Measurements from ENCODE around the gene RAI14. TPM values are rescaled to one million over a fixed set of nuclear protein-coding genes. Genes with fewer than 3 reads are reported as not detected.

Gene RAI14
- total RNA-seq, 1 experiment from 2014 or later, result 25.5 TPM

DNA sequence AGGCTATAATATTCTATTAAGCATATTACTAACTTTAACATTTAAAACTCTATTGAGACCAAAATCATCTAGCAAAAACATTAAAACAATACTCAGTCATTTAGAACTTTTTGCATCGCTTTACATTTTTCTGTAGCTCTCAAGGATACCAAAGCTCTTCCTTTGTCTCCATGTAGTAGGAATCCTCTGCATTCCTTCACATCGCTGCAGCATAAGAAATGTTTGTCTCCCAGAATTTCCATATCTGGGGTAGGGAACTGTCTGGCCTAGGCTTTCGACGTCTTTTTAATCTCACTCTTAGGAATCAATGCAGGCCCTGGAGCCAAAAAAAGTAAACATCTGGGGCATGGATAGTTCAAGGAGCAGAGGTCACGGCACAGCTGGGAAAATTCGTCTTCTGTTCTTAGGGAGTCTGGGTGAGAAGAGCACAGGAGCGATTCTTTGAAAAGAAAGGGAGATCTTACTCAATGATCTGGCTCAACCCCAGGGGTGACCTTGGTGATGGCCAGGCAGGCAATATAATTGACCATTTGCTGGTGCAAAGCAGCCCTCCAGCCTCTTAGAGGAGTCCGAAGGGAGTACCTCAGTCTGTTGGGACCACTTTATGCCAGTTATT, 23.2 kb upstream of the RAI14 start:
- in situ Hi-C loops (cut with HindIII; ENCODE audit: low sequenced_read_pairs), result no loop called here
- DNase-seq (ENCODE audit: low spot score), result no peak

DNA sequence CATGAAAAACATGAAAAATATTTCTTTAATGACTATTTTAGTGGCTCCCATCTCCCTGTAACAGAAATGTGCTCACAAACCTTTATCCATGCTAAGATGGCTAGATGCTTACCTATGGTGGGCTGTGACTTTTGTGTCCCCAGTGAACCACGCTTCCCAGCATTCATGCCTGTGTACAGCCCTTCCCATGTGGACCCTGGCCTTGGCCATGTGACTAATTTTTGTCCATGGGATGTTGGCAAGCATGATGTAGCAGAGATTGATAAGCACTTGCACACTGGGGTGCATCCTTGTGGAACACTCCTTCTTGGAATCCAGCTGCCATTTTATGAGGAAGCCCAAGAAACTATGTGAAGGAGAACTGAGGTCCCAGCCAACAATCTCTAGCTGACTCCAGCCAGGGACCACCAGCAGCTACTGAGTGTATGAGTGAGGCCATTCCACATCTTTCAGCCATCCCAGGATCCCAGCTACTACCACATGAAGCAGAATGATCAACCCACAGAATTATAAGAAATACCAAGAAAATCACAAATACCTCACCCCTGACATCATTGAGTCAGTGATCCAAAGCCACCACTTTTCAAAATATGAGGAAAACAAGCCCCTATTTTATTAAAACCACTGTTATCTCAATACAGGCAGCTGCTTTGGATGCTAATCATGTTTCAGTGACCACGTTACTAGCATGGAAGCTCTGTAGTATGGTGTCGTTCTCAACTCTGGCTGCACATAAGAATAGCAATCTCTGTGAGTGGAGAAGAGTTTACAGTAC, 16.1 kb upstream of the RAI14 start:
- no peak for DNase-seq (ENCODE audit: low spot score)
- in situ Hi-C loops (cut with HindIII; ENCODE audit: low sequenced_read_pairs), result no loop called here

DNA sequence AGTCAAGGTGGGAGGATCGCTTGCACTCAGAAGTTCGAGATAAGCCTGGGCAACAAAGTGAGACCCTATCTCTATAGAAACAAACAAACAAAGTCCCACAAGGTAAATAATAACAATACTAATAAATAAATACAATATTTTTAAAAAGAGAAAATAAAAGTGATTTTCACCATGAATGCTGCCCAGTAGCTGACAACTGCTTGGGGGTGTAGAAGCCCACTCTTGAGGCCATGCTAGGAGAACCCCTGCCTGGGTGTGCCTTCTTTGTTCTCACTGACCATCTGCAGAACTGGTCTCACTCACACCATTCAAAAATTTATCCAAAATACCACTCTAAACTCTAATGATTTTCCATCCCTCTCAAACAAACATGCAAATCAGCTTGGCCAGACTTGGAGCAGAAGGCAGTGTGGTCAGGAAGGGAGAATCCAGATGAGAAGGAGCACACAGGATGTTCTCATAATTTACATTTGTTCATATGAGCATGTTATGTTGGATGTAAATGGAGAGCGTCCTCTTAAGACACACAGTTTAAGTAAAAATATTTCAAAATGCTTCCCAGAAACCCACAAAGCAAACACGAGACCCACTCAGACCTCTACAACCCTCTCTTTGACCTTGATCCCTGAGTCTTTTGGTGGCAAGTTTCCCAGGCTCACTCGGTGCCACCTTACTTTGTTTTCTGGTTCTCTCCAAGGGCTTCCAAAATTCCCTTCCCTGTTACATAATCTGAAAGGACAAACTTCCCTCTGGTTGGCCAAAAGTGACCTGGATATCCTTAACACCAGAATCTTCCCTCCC, 7.9 kb upstream of the RAI14 start:
- no peak for DNase-seq (ENCODE audit: low spot score)
- in situ Hi-C loops (cut with HindIII; ENCODE audit: low sequenced_read_pairs), result no loop called here

DNA sequence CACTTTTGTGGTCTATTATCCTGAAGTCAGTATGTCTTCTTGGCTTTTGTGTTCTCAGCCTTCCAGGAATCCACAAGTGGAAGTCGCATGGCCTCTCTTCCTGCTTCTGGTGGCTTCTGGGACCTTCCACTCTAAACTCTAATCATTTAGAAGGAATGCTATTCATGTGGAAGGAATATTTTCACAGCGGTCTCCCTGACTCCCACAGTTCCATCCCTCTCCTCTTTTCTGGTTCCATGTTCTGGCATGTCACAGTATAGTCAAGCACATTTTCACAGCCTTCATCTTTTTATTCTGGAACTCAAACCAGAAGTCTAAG, 7.3 kb upstream of the RAI14 start:
- in situ Hi-C loops (cut with HindIII; ENCODE audit: low sequenced_read_pairs), result no loop called here
- no peak for DNase-seq (ENCODE audit: low spot score)

DNA sequence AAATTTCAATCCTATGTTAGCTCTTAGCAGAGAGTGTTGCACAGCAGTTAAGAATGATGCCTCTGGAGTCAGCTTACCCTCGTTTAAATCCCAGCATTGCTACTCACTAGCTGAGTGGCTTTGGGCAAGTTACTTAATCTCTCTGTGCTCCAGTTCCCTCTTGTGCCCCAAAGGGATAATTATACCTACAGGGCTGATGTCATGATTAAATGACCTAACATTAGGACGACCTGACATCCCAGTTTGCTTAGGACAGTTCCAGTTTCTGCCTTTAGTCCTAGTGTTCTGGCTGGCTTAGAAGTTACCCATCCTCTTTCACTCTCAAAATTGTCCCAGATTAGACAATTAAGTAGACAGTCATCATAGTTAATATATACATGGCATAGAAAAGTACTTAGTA, 4.3 kb upstream of the RAI14 start:
- no peak for DNase-seq (ENCODE audit: low spot score)
- in situ Hi-C loops (cut with HindIII; ENCODE audit: low sequenced_read_pairs), result no loop called here

DNA sequence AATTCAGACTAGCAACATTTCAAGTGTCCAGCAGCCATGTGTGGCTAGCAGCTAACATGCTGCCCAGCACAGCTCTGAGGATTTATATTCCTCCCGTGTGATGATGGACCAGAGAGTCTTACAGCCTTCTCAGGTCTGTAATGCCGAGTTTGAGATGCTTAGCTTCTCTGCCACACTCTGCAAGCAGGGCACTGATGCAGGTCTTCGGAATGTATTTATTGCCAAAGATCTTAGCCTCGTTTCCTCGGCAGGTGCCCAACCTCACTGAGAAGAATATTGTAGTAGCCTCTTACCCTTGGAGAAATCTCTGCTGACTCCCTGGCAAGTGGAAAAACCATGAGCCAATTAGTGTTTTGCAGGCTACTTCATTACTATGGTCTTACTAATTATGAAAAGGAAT, 3.7 kb upstream of the RAI14 start:
- in situ Hi-C loops (cut with HindIII; ENCODE audit: low sequenced_read_pairs), result no loop called here
- DNase-seq (ENCODE audit: low spot score), result peak; percentile 22

DNA sequence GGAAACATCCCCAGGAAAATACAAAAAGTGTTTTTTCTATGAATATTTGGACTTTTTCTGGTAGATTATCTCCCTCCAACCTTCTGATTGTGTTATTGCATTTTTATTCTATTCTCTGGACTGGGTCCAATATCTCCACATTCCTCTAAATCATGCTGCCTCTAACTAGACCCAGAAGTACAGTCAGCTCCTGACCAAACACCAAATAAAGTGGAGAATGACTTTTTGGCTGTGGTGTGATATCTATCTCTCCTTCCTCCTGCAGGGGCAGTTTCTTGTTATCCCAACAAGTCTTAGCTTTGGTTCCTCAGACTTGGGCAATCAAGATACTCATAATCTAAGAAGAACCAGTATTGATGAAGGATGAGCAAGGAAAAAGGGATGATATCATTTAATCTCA, 3.2 kb upstream of the RAI14 start:
- peak; percentile 15 for DNase-seq (ENCODE audit: low spot score)
- in situ Hi-C loops (cut with HindIII; ENCODE audit: low sequenced_read_pairs), result no loop called here

DNA sequence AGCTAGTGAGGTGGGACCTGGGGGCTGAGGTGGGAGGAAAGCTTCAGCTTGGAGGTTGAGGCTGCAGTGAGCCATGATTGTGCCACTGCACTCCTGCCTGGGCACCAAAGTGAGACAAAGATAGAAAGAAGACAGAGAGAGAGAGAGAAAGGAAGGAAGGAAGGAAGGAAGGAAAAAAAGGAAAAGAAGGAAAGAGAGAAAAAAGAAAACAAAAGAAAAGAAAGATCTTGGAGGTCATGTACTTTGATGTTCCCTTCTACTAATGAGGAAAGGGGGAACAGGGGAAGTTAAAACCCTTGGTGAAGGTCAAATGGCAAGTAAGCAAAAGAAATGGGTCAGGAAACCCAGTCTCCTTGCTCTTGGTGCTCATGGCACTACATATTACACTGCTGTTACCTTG, 2.4 kb upstream of the RAI14 start:
- in situ Hi-C loops (cut with HindIII; ENCODE audit: low sequenced_read_pairs), result no loop called here
- no peak for DNase-seq (ENCODE audit: low spot score)

DNA sequence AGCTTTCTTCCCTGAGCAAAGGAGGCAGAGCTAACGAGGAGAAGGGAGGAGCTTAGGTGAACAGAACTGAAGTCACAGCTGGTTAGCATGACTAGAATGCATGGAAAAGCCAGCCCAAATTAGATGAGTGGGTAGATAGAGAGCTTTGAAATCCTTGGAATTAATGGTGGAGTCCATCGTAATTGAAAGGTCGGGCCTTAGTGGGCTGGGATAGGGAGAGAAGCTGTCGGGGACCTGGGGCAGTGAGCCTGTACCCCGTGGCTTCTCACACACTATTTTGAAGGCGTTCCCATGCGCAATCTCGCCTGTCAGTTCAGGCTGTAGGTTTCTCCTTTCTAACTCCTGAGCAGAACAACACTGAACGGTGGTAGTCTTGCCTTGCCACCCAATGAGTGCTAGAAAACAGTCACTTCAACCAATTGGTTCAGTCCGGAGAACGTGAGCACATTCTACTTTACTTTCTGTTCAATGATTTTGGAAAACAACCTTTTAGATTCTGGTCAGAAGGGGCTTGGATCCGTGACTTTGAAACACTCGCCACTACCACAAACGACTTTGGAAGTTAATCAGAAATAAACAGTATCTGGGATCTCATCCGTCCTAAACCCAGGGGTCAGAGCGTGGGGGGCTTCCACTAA, 655 bp upstream of the RAI14 start:
- in situ Hi-C loops (cut with HindIII; ENCODE audit: low sequenced_read_pairs), result no loop called here

DNA sequence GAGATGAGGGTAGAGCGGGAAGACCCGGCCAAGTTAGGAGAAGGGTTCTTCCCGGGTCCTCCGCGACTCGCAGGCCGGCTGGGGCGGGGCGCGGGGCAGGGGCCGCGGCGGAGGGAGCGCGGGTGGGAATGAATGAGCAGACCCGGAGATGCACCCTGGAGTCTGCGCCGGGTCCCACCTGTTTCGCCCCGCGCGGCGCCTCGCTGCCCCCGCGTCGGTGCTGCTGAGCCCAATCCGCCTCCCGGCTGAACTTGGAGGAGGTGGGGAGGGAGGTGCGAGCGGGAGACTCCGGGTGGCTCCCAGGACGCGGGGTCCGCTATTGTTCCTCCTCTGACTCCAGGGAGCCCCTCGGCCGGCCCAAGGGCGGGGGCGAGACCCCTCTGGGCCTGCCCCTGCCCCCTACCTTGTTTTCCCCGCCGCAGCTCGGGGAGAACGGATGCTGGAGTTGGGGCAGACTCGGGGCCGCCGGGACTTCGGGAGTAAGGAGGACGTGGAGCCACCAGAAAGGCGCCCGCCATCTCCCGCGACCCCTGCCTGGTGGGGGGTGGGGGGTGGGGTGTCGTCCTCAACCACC, 659 bp downstream of the RAI14 start:
- peak; percentile 19 for DNase-seq (ENCODE audit: low spot score)
- in situ Hi-C loops (cut with HindIII; ENCODE audit: low sequenced_read_pairs), result no loop called here

More for the DNA sequence above, 655 bp upstream of the RAI14 start:
- peak; percentile 78 for DNase-seq (ENCODE audit: low spot score)

DNA sequence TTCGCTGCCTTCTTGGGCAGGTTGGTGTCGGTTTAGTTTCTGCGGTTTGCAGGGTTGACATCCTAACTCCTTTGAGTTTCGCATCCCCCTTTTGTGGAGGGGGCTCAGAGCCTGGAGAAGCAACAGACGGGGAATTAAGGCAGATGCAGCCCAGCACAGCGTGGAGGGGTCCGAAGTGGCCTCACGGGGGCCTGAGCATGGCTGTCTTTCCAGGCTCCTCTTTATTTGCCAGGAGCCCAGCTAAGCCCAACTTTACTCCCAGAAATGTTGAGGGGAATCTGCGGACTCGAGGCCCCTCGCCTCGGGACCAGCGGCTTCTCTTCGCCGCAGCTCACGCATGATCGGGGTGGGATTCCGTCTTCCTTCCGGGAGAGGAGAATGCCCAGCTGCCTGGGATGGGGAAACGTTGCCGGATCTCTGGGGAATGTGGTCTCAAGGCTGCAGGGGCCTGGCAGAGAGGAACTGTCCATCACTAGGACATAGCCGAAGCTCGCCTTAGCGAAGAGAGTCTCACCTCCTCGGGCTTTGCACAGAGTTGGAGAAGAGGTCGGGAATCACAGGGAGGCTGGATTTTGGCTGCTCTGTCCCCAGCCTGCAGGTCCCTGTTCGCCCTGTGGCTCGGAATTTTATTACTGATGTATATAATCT, 1.3 kb downstream of the RAI14 start:
- in situ Hi-C loops (cut with HindIII; ENCODE audit: low sequenced_read_pairs), result no loop called here
- peak; percentile 51 for DNase-seq (ENCODE audit: low spot score)

DNA sequence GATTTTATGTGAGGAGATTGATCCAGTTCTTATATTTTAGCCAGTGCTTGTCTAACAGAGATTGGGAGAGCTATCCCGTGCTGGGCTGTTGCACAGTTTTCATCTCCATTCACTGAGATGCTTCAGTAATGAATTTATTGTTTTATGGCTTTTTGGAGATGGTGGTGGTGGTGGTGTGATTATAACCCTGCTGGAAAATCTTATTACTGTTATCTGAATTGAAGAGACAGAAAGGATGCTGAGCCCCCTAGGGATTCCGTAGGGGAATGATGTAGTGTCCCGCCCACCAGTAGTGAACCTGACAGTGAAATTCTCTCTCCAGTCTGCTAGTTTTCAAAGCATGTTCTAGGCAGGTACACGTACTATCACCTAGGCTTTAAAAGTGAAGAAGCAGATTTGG, 1.9 kb downstream of the RAI14 start:
- in situ Hi-C loops (cut with HindIII; ENCODE audit: low sequenced_read_pairs), result no loop called here
- peak; percentile 25 for DNase-seq (ENCODE audit: low spot score)

DNA sequence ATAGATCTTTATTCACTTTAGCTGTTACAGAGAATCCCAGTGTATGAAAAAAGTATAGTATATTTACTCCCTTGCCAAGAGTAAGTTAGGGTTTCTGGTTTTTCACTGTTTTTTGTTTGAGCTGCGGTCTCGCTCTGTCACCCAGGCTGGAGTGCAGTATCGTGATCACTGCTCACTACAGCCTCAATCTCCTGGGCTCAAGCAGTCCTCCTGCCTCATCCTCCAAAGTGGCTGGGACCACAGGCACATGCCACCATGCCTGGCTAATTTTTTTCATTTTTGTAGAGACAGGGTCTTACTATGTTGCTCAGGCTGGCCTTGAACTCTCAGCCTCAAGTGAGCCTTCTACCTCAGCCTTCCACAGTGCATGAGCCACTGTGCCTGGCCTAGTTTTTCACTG, 3.0 kb downstream of the RAI14 start:
- in situ Hi-C loops (cut with HindIII; ENCODE audit: low sequenced_read_pairs), result no loop called here
- no peak for DNase-seq (ENCODE audit: low spot score)

DNA sequence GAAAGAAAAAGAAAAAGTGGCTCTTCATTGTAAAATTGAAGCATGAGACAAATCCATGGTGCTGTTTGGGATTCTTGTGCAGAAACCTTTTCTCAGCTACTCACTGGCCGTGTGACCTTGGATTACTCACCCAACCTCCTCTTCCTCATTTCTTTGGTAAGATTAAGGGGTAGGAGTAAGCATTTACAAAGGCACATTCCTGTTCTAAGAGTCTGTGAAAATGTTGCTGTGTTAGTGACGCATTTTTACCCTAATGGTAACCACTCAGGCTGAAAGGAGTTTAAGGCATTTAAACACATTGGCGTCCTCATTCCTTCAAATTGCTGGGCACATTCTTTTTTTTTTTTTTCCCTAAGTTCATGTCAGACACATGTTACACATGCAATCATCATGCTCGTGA, 4.3 kb downstream of the RAI14 start:
- no peak for DNase-seq (ENCODE audit: low spot score)
- in situ Hi-C loops (cut with HindIII; ENCODE audit: low sequenced_read_pairs), result no loop called here

DNA sequence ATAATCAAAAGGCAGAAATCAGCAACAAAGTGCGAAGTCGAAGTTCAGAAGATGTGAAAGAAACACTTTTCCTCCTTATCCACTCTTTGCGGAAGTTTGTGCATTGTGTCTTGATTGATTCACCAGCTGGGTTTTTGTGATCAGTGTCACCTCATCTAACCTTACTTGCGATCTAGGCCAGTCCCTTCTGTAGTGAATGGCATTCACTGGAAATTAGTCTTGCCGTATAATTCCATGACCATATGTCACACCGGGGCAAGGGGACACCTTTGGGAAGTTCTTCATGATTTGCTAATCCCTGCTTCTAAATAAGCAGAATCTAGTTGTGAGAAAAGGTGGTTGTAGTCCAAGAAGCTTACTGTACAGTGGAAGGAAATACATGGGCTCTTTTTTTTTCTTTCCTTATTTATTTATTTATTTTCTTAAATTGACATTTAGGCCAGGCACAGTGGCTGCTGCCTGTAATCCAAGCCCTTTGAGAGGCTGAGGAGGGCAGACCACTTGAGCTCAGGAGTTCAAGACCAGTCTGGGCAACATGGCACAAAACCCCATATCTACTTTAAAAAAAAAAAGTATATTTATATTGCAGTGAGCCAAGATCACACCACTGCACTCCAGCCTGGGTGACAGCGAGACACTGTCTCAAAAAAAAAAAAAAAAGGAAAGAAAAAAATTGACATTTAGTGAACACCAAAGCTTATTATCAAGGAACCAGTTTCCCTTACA, 7.8 kb downstream of the RAI14 start:
- DNase-seq (ENCODE audit: low spot score), result no peak
- in situ Hi-C loops (cut with HindIII; ENCODE audit: low sequenced_read_pairs), result no loop called here

DNA sequence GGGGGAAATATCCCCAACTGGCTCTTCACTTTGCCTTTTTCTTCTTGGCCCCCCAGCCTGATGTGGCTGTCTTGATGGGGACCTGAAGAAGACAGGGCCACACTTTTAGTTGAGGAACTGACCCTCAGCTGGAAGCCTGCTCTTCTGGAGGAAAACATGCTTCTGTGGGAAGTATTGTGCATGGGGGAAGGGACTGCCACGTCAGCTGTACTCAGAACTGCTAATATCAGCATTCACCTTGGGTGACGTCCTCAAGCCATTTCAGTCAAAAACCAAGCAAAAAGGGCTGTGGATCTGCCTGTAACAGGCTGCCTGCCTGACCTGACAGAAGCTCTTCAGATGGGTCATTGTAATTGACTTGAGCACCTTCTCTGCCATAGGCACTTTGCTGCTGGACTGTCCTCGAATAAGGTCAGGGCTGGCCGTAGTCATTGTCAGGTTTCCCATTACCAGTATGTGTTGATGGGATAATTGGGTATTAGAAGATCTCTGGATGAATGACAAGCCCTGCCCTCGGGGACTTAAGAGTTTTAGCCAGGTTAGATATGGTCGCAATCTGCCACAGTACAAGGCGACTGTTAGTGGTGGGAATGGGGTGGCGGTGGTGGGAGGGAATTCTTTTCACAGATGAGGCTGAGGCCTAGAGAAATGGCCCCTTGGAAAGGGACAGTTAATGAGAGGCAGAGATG, 10.4 kb downstream of the RAI14 start:
- in situ Hi-C loops (cut with HindIII; ENCODE audit: low sequenced_read_pairs), result no loop called here

DNA sequence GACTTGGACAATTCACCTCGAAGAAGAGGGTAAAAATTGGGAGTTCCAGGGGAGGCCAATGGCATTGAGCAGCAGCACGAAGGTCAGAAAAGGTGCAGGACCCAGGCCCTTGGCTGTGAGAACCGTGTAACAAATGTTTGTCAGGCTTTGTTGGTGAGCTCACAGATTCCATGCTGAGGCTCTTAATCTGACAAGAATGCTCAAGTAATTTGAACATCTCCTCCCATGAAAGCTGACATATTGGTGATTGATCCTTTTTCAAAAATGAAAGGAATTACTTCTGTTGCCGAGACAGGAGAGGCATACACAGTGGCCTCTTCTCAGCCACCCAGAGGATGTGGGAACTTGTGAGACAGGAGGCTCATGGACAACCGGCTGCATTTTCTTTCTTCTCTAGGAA, 11.6 kb downstream of the RAI14 start:
- no peak for DNase-seq (ENCODE audit: low spot score)
- in situ Hi-C loops (cut with HindIII; ENCODE audit: low sequenced_read_pairs), result no loop called here

More for the DNA sequence above, 10.4 kb downstream of the RAI14 start:
- DNase-seq (ENCODE audit: low spot score), result no peak

DNA sequence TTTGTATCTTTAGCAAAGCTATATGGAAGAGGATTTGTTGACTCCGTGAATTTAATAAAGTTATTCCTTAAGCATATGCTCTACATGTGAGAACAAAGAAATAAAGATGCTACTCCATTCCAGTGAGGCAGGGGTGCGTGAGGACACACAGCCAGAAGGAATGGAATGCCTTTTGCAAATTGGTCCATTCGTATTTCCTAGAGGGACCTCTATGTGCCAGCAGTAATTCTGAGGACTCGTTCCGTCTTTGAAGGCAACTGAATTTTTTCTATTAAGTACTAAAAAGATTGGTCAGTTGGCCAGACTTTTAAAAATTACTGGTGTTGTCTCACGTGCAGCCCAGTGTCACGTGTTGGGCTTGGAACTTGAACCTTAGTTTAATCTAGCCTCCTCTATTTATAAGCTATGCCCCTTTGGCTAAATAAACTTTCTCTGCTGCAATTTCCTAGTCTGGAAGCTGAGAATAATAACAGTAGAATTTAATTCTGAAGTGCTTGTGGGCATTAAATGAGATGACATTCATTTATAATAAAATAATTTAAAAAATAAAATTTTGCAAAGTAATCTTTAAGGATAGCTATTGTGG, 13.9 kb downstream of the RAI14 start:
- in situ Hi-C loops (cut with HindIII; ENCODE audit: low sequenced_read_pairs), result no loop called here
- no peak for DNase-seq (ENCODE audit: low spot score)
